GM21423 (cell line): Measurements from ENCODE around the gene PIK3CD.

ENCODE experiments used
- ATAC-seq: cut with Tn5 transposase; IDR thresholded peaks from one replicate; pipeline ENCODE4 v1.9.1; 2021; ENCODE audit warnings: mild to moderate bottlenecking, moderate library complexity; ENCODE audit not compliant: unreplicated experiment

The PIK3CD gene

GRCh38 chr1:9716404-9717192, 65.1 kb downstream of the PIK3CD start:
- no peak for ATAC-seq

- peak; percentile 69 for ATAC-seq
Observed at GRCh38 chr1:9717193-9718005, 65.9 kb downstream of the PIK3CD start.

GRCh38 chr1:9718006-9718680, 66.6 kb downstream of the PIK3CD start:
- ATAC-seq: no peak

GRCh38 chr1:9719978-9720722, 68.6 kb downstream of the PIK3CD start:
- no peak for ATAC-seq

GRCh38 chr1:9720785-9721605, 69.5 kb downstream of the PIK3CD start:
- ATAC-seq: no peak

GRCh38 chr1:9721606-9722377, 70.3 kb downstream of the PIK3CD start:
- ATAC-seq: no peak

GRCh38 chr1:9722378-9722749, 70.8 kb downstream of the PIK3CD start:
- no peak for ATAC-seq

GRCh38 chr1:9723068-9723805, 71.7 kb downstream of the PIK3CD start:
- no peak for ATAC-seq

GRCh38 chr1:9723926-9724325, 72.4 kb downstream of the PIK3CD start:
- ATAC-seq: no peak

GRCh38 chr1:9724706-9725476, 73.4 kb downstream of the PIK3CD start:
- ATAC-seq: peak; percentile 55

- ATAC-seq: no peak
Observed at GRCh38 chr1:9726406-9726805, 74.9 kb downstream of the PIK3CD start.

- ATAC-seq: no peak
Observed at GRCh38 chr1:9726905-9727595, 75.5 kb downstream of the PIK3CD start.

- no peak for ATAC-seq
Observed at GRCh38 chr1:9728451-9729295, 77.1 kb downstream of the PIK3CD start.

GRCh38 chr1:9729523-9729922, 78.0 kb downstream of the PIK3CD start:
- ATAC-seq: no peak

- ATAC-seq: no peak
Observed at GRCh38 chr1:9730096-9730901, 78.8 kb downstream of the PIK3CD start.
